Type B pancreatic cell (in vitro differentiated cells): ENCODE measurements around the gene ACOXL. TPM values are rescaled to one million over a fixed set of nuclear protein-coding genes. Genes with fewer than 3 reads are reported as not detected.

Experiments used
- DNase-seq: peaks from one replicate; pipeline ENCODE4 v3.0.0; 2021; ENCODE audit warnings: mixed read lengths; ENCODE audit not compliant: unreplicated experiment; ENCODE audit errors: extremely low spot score
- H3K27ac Mint-ChIP-seq: 2 replicates; pipeline ENCODE4 v1.8.0; 2021; ENCODE audit warnings: mild to moderate bottlenecking, mixed read lengths
- H3K27me3 Mint-ChIP-seq: 2 replicates; pipeline ENCODE4 v1.8.0; 2021; ENCODE audit warnings: mixed read lengths
- H3K36me3 Mint-ChIP-seq: 2 replicates; pipeline ENCODE4 v1.8.0; 2021; ENCODE audit warnings: mixed read lengths
- H3K4me1 Mint-ChIP-seq: one replicate; pipeline ENCODE4 v1.8.0; 2021; ENCODE audit warnings: mixed read lengths; ENCODE audit not compliant: unreplicated experiment
- H3K4me3 Mint-ChIP-seq: 2 replicates; pipeline ENCODE4 v1.8.0; 2021; ENCODE audit warnings: mild to moderate bottlenecking, mixed read lengths
- H3K9me3 Mint-ChIP-seq: 2 replicates; pipeline ENCODE4 v1.8.0; 2021; ENCODE audit warnings: mixed read lengths
- CTCF ChIP-seq: fragments of 200-600 bp; sonication (generic); conservative IDR thresholded peaks from 2 replicates; pipeline ENCODE4 v1.5.0; 2021; ENCODE audit warnings: antibody characterized with exemption, mild to moderate bottlenecking
- total RNA-seq: library from RNA; stranded (reverse); gene quantifications from 2 replicates; pipeline ENCODE4 v1.2.1, GENCODE V29; 2021; ENCODE audit warnings: low replicate concordance

The ACOXL gene
- total RNA-seq, 1 donor from 2014 or later = 1.4 TPM

- Mint-ChIP-seq H3K27me3 (peaks cover 39% of the 10 kb centered on the region), H3K36me3 (no peaks in the 10 kb centered on the region), H3K27ac (no peak overlapping the region), H3K9me3 (no peaks in the 10 kb centered on the region), H3K4me1 (no peaks in the 10 kb centered on the region), H3K4me3 (no peak overlapping the region)
- no peak for DNase-seq
- TF ChIP-seq CTCF = no peak
These were observed 19.6 kb upstream of the ACOXL start for GRCh38 chr2:110712737-110713136.

- H3K9me3 Mint-ChIP-seq = no peaks in the 10 kb centered on the region
- TF ChIP-seq CTCF = no peak
- H3K27me3 Mint-ChIP-seq = peaks cover 31% of the 10 kb centered on the region
- no peaks in the 10 kb centered on the region for H3K4me1 Mint-ChIP-seq
- peak overlapping the region; percentile 23 for H3K27ac Mint-ChIP-seq
- H3K4me3 Mint-ChIP-seq = no peak overlapping the region
- DNase-seq = no peak
- H3K36me3 Mint-ChIP-seq = no peaks in the 10 kb centered on the region
These were observed 18.6 kb upstream of the ACOXL start for GRCh38 chr2:110713513-110714362.

- Mint-ChIP-seq H3K4me1 (no peaks in the 10 kb centered on the region), H3K27me3 (peaks cover 31% of the 10 kb centered on the region), H3K9me3 (no peaks in the 10 kb centered on the region), H3K4me3 (no peak overlapping the region), H3K27ac (no peak overlapping the region), H3K36me3 (no peaks in the 10 kb centered on the region)
- DNase-seq = no peak
- no peak for TF ChIP-seq CTCF
These were observed 17.7 kb upstream of the ACOXL start for GRCh38 chr2:110714452-110715224.

- DNase-seq = no peak
- H3K9me3 Mint-ChIP-seq = no peaks in the 10 kb centered on the region
- peaks cover 29% of the 10 kb centered on the region for H3K27me3 Mint-ChIP-seq
- H3K27ac Mint-ChIP-seq = peak overlapping the region; percentile 63
- no peaks in the 10 kb centered on the region for H3K36me3 Mint-ChIP-seq
- no peaks in the 10 kb centered on the region for H3K4me1 Mint-ChIP-seq
- H3K4me3 Mint-ChIP-seq = no peak overlapping the region
- TF ChIP-seq CTCF = no peak
These were observed 15.3 kb upstream of the ACOXL start for GRCh38 chr2:110716959-110717645.

GRCh38 chr2:110717734-110718133 lies 14.6 kb upstream of the ACOXL start:
- no peak for TF ChIP-seq CTCF
- Mint-ChIP-seq H3K27me3 (peaks cover 25% of the 10 kb centered on the region), H3K9me3 (no peaks in the 10 kb centered on the region), H3K4me3 (no peak overlapping the region), H3K4me1 (no peaks in the 10 kb centered on the region), H3K36me3 (no peaks in the 10 kb centered on the region), H3K27ac (peak overlapping the region; percentile 63)
- DNase-seq = no peak
